ENCODE results near the gene ALDH3B1. TPM values are rescaled to one million over a fixed set of nuclear protein-coding genes. Genes with fewer than 3 reads are reported as not detected.

ALDH3B1 gene
- total RNA-seq, 1 donor from 2014 or later = not detected

- intact Hi-C loops (cut with micrococcal nuclease) = no loop called here
These were observed 18.8 kb downstream of the ALDH3B1 start for GRCh38 chr11:68028802-68029545.

GRCh38 chr11:68030318-68031143 lies 20.4 kb downstream of the ALDH3B1 start, which contains the start of gene NDUFS8:
TSS of gene NDUFS8 (plus strand) at chr11:68030681. CDS start at chr11:68032152, 1,471 bp downstream.
- intact Hi-C loops (cut with micrococcal nuclease) = loop anchor here (1.0 to 5.0 kb wide), 11 partner anchors 10 to 1018 kb away; partner anchors contain the start of genes CDK2AP2, CHKA, PITPNM1 and PPP6R3

GRCh38 chr11:68031144-68031464 lies 21.0 kb downstream of the ALDH3B1 start:
- intact Hi-C loops (cut with micrococcal nuclease) = loop anchor here (2.0 to 5.0 kb wide), 4 partner anchors 34 to 524 kb away; partner anchors contain the start of genes CDK2AP2 and PITPNM1

DNA sequence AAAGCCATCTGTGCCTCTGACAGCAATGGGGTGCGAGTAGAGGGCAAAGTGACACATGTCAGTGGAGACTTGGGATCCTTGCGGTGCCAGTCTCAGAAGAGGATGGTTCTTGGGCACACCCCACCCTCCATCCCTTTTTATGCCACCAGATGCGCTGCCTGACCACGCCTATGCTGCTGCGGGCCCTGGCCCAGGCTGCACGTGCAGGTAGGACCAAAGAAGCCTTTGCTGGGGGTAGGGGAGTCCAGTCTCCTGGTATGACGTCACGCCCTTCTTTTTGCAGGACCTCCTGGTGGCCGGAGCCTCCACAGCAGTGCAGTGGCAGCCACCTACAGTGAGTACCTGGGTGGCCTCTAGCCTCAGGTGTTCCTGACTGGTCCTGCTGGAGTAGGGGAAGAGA lies 21.9 kb downstream of the ALDH3B1 start:
- intact Hi-C loops (cut with micrococcal nuclease) = loop anchor here (5.0 kb wide), 1 partner anchor 525 kb away; the partner anchor contains the start of genes CDK2AP2 and PITPNM1

- intact Hi-C loops (cut with micrococcal nuclease) = loop anchor here (5.0 kb wide), 1 partner anchor 526 kb away; the partner anchor contains the start of genes CDK2AP2 and PITPNM1
These were observed 23.0 kb downstream of the ALDH3B1 start for GRCh38 chr11:68032997-68033707.

DNA sequence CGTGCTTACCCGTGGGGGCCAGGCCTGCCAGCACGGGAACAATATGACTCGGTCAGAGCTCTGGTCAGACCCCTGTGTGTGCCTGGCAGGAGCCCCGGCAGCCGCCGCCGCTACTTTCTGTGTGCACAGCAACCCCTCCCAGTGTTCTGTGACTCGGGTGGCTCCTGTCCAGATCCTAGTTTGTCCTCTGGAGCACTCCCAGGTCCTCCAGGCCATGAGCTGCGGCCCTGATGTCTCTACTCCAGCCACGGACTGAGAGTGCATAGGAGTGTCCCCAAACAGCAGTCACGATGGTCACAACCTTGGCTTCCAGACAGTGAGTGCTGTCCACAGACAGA lies 23.6 kb downstream of the ALDH3B1 start:
- intact Hi-C loops (cut with micrococcal nuclease) = loop anchor here (5.0 kb wide), 1 partner anchor 526 kb away; the partner anchor contains the start of genes CDK2AP2 and PITPNM1

DNA sequence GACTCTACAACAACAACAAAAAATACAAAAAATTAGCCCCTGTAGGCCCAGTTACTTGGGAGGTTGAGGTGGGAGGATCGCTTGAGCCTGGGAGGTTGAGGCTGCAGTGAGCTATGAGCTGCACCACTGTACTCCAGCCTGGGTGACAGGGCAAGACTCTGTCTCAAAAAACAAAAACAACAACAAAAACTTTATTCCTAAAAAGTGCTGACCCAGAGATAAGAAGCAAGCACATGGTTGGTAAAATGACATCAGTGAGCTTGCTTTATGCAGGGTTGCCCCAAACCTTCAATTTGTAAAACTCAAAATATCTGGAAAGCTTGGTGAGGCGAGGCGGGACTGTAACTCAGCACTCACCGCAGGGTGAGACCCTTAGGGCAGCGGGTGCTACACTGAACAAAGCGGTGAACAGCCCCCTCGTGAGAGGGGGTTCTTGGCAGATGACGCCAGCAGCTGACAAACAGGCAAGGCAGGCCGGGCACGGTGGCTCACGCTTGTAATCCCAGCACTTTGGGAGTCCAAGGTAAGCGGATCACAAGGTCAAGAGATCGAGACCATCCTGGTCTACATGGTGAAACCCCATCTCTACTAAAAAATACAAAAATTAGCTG lies 25.2 kb downstream of the ALDH3B1 start:
- intact Hi-C loops (cut with micrococcal nuclease) = no loop called here

DNA sequence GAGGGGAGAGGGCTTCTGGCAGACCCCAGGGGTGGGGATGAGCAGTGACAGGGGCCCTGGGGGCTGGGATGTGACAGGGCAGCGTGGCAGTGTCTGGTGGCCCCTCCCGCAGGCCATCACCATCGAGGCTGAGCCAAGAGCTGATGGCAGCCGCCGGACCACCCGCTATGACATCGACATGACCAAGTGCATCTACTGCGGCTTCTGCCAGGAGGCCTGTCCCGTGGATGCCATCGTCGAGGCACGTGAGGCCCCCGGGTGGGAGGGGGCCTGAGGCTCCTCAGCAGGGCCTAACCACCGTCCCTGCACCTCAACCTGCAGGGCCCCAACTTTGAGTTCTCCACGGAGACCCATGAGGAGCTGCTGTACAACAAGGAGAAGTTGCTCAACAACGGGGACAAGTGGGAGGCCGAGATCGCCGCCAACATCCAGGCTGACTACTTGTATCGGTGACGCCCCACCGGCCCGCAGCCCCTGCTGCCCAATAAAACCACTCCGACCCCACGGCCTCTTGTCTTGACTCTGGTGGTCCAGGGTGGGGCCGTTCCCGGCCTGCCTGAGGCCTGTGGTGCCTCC lies 26.1 kb downstream of the ALDH3B1 start:
- intact Hi-C loops (cut with micrococcal nuclease) = no loop called here

GRCh38 chr11:68036717-68037239 lies 26.7 kb downstream of the ALDH3B1 start:
- intact Hi-C loops (cut with micrococcal nuclease) = no loop called here

DNA sequence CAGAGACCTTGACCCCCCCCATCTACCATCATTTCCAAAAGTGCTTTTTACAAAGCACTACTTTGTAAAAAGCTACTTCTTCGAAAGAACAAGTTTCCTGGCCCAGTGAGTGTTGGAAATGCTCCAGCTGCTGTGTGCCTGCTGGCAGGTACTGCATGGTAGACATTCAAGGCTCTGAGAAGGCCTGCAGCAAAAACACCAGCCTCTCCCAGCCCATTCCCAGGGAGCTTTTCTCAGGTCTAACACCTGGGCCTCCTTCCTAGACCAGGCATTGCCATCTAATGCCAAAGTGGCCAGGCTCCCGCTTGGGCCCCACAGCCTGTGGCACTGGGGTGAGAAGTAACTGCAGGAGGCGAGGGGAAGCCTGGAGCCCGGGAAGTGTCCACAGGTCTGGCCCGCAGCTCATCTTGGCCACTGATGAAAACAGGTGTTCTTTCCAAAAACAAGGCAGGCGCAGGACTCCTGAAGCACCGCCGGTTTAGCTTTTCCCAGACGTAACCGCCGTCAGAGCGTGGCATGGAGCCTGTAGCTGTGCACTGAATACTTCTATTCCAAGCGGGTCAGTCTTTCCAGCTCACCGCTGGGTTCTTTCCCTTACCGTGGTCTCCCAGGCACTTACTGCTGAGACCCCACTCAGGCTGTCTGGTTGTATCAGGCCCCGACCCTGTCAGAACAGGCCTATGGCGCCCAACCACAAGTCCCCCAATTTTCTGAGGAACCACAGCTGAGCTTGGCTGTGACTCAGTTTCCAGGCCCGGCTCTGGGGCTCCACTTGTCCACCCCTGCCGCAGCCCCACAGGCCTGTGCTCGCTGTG lies 27.5 kb downstream of the ALDH3B1 start:
- intact Hi-C loops (cut with micrococcal nuclease) = no loop called here

DNA sequence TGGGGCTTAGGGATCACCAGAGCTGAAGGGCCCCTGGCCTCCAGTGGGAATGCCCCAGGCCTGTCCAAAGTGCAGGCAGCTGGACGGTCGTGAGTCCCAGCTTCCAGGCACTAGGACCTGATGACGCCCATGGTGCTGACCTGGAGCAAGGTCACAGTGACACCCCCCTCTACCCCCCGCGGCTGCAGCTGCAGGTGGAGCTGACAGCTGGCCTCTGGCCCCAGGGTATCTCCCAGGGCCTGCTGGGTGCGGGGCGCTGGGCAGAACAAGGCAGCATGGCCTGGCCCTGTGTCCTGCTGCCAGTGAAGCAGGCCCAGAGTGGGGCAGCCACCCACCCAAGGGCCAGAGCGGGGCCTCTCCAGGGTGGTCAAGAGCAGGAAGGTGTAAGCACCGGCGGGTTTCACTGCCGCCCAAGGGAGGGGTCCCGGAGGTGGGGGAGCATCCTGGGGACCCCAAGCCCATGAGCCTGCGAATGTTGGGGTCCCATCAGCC lies 28.1 kb downstream of the ALDH3B1 start:
- intact Hi-C loops (cut with micrococcal nuclease) = no loop called here

DNA sequence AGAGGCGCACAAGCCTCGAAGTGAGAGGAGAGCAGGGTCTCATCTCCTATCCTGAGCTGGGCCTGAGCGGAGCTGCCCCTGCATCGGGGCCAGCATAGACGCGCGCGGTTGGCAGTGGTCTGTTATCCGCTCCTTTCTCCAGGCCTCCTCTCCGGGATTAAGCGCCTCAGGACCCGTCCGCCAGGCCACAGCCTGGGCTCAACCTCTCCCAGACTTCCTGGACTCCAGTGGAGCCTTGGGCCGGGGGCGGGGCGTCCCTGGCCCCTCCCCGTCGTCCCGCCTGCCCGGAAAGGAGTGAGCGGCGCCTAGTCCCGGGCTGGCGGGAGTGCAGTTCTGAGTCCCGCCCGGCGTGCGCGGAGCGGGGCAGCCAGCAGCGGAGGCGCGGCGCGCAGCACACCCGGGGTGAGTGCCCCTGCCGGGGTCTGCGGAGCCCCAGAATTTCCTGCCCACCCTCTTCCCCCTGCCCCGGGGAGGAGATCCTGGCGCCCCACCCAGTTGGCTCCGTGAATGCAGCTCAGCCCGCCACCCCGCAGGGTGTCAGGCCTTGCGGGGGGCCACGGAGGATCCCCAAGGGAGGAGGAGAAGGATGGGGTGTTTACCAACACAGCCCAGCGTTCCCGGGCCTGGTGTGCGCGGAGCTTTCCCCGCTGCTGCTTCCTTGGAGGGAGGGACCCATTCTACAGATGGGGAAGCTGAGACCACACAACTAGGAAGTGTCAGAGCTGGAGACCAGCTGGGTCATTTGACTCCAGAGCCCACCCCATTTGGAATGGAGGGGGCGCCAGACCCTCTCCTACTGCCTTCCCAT lies 28.8 kb downstream of the ALDH3B1 start, which contains the start of gene TCIRG1:
TSS of gene TCIRG1 (plus strand) at position 308 of the 808 bp plus-strand sequence. CDS start 2,247 bp downstream, outside the sequence.
- intact Hi-C loops (cut with micrococcal nuclease) = no loop called here

GRCh38 chr11:68039526-68040086 lies 29.5 kb downstream of the ALDH3B1 start:
- intact Hi-C loops (cut with micrococcal nuclease) = loop anchor here (1.0 to 2.0 kb wide), 2 partner anchors 9 to 81 kb away; partner anchors contain the start of genes CHKA and NDUFS8

DNA sequence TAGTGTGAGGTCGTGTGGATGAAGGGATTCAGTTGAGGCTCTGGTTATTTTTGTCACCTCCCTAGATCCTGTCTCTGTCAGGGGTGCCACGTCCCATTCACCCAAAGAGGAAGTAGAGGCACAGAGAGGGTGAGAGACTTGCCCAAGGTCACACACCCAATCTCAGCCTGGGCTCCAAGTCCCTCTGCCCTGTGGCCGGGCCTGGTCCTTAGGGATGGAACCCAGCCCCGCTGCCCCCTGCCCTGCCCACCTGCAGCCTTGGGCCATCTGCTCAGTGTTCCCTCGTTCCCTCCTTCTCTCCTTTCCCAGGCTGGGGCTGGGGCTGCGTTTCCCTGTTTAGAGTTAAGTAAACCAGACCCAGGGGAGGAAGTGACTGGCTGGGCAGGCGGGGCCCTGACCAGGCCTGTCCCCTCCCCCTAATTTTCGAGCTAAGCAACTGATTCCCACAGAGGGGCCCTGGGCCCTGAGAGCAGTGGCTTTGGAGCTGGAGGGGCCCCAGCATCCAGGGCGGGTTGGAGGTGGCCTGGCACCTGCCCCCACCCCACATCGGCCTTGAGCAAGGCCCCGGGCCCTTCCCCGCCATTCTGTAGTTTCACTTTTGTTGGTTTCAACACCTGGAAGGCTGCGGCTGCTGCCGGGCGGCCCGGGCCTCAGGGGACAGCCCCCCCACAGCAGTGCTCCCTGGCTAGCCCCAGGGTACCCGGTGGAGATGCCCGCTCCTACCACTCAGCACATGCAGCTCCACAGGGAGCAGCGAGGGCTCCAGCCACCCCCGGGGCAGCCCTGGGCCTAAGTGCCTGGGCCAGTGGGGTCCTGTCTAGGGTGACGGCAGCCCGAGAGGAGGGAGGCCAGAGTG lies 30.2 kb downstream of the ALDH3B1 start:
- intact Hi-C loops (cut with micrococcal nuclease) = loop anchor here (1.0 to 2.0 kb wide), 2 partner anchors 10 to 80 kb away; partner anchors contain the start of genes CHKA and NDUFS8

GRCh38 chr11:68040957-68041591 lies 30.9 kb downstream of the ALDH3B1 start:
- intact Hi-C loops (cut with micrococcal nuclease) = loop anchor here (1.0 to 2.0 kb wide), 2 partner anchors 11 to 80 kb away; partner anchors contain the start of genes CHKA and NDUFS8

- intact Hi-C loops (cut with micrococcal nuclease) = loop anchor here (2.0 kb wide), 1 partner anchor 79 kb away; the partner anchor contains the start of gene CHKA
These were observed 31.6 kb downstream of the ALDH3B1 start for GRCh38 chr11:68041617-68042218.

All from T-helper 1 cell treated with Interleukin-12 subunit alpha and Interleukin-12 subunit beta and Interleukin-4 antibody, amounts not matched to agents 30 ng/mL and 1 ng/mL, for 36 hours (primary cell).